GM12891 (cell line): ENCODE results near the gene DOCK11.
A peak's percentile ranks its signal among the peaks of the same experiment; 100 is the strongest.
"Not testable (repeated sequence)": the region's sequence is repeated elsewhere in the genome, so short reads cannot be mapped to it uniquely, and the experiment has no call there.

Experiments used
- DNase-seq: peaks from one replicate; pipeline ENCODE4 v3.0.0; 2011; ENCODE audit warnings: low spot score; ENCODE audit not compliant: insufficient read length
- FAIRE-seq: peaks from 2 replicates; lab custom pipeline; 2011; peaks lifted over from hg19 to GRCh38; lab: Jason Lieb, UNC
- PAX5 ChIP-seq: IDR thresholded peaks from 2 replicates; pipeline ENCODE4 v1.6.1; 2011; ENCODE audit warnings: low read length, moderate library complexity, mild to moderate bottlenecking; ENCODE audit not compliant: insufficient read depth, severe bottlenecking
- POLR2A ChIP-seq: IDR thresholded peaks from 2 replicates; pipeline ENCODE4 v1.6.1; 2011; ENCODE audit warnings: low read depth, low read length, control low read depth
- POLR2AphosphoS5 ChIP-seq: IDR thresholded peaks from 2 replicates; pipeline ENCODE4 v1.6.1; 2011; ENCODE audit warnings: low read depth, low read length, control low read depth
- POU2F2 ChIP-seq: IDR thresholded peaks from 2 replicates; pipeline ENCODE4 v1.6.1; 2011; ENCODE audit warnings: low read depth, mild to moderate bottlenecking, control low read depth, low read length, moderate library complexity
- SPI1 ChIP-seq: IDR thresholded peaks from 2 replicates; pipeline ENCODE4 v1.6.1; 2011; ENCODE audit warnings: low read depth, low read length, control low read depth
- TAF1 ChIP-seq: IDR thresholded peaks from 2 replicates; pipeline ENCODE4 v1.6.1; 2011; ENCODE audit warnings: low read depth, low read length, control low read depth

The DOCK11 gene

GRCh38 chrX:118724365-118724764 lies 228.8 kb downstream of the DOCK11 start:
- peak; percentile 45; the same call in 1 of the 2 replicates for TF ChIP-seq SPI1
- no peak for TF ChIP-seq POU2F2
- no peak for DNase-seq
- FAIRE-seq, result no peak

GRCh38 chrX:118724775-118725174 lies 229.2 kb downstream of the DOCK11 start:
- TF ChIP-seq POU2F2, result no peak
- TF ChIP-seq POLR2A, result no peak
- no peak for TF ChIP-seq SPI1
- TF ChIP-seq TAF1, result no peak
- no peak for TF ChIP-seq PAX5
- no peak for TF ChIP-seq POLR2AphosphoS5
- no peak for DNase-seq
- peak; percentile 43 for FAIRE-seq

- FAIRE-seq (peak; percentile 9), DNase-seq (no peak)
- TF ChIP-seq POLR2AphosphoS5 (no peak), PAX5 (no peak), POU2F2 (no peak), TAF1 (no peak), SPI1 (no peak)
Observed at GRCh38 chrX:118726396-118726795, 230.8 kb downstream of the DOCK11 start.

- FAIRE-seq, result peak; percentile 58
- TF ChIP-seq SPI1, result no peak
- no peak for TF ChIP-seq TAF1
- TF ChIP-seq POLR2A, result no peak
- TF ChIP-seq PAX5, result no peak
- TF ChIP-seq POU2F2, result no peak
- no peak for TF ChIP-seq POLR2AphosphoS5
- no peak for DNase-seq
Observed at GRCh38 chrX:118726887-118727685, 231.5 kb downstream of the DOCK11 start, which contains the start of gene IL13RA1. TSS of gene IL13RA1 (plus strand) at chrX:118727606. CDS start at chrX:118727639, 33 bp downstream.

GRCh38 chrX:118727686-118728339 lies 232.2 kb downstream of the DOCK11 start:
- FAIRE-seq, result no peak
- TF ChIP-seq SPI1 (no peak), POLR2A (no peak), PAX5 (no peak), POU2F2 (no peak), TAF1 (no peak), POLR2AphosphoS5 (no peak)
- no peak for DNase-seq

GRCh38 chrX:118729042-118729652 lies 233.5 kb downstream of the DOCK11 start:
- FAIRE-seq (peak; percentile 58), DNase-seq (no peak)
- TF ChIP-seq POLR2A (no peak), SPI1 (no peak), POU2F2 (no peak), PAX5 (no peak), TAF1 (no peak), POLR2AphosphoS5 (no peak)

GRCh38 chrX:118730500-118731247 lies 235.1 kb downstream of the DOCK11 start:
- TF ChIP-seq POLR2AphosphoS5, result no peak
- TF ChIP-seq TAF1, result no peak
- TF ChIP-seq PAX5, result no peak
- no peak for TF ChIP-seq POLR2A
- no peak for TF ChIP-seq POU2F2
- no peak for TF ChIP-seq SPI1
- FAIRE-seq (no peak), DNase-seq (no peak)

GRCh38 chrX:118732551-118732950 lies 236.9 kb downstream of the DOCK11 start:
- DNase-seq, FAIRE-seq: not testable (repeated sequence)

- DNase-seq (no peak), FAIRE-seq (no peak)
- TF ChIP-seq POLR2A (no peak), TAF1 (no peak), POLR2AphosphoS5 (no peak), POU2F2 (no peak), PAX5 (no peak), SPI1 (no peak)
Observed at GRCh38 chrX:118734909-118735308, 239.3 kb downstream of the DOCK11 start.
